Activated naive CD8-positive, alpha-beta T cell treated with anti-CD3 and anti-CD28 coated beads, Interleukin-2, amount 10 ng/mL, durations not matched to agents 7 days and 5 days (primary cell): Measurements from ENCODE around the gene E4F1. TPM values are rescaled to one million over a fixed set of nuclear protein-coding genes. Genes with fewer than 3 reads are reported as not detected.

ENCODE experiments used
- ATAC-seq: fragments of 150-1000 bp; cut with Tn5 transposase; one replicate; pipeline ENCODE4 v1.10.0; 2021; ENCODE audit warnings: low read depth, moderate library complexity
- POLR2A ChIA-PET: fragments of 350-600 bp; sonication (Branson Sonifier 250); formaldehyde crosslinking; loops from one replicate; lab custom pipeline; 2021; ENCODE audit warnings: antibody characterized with exemption; lab: Charles Lee
- DNase-seq: peaks from one replicate; pipeline ENCODE4 v3.0.0; 2021
- H3K27ac Mint-ChIP-seq: one replicate; pipeline ENCODE4 v1.8.0; 2022; ENCODE audit warnings: mild to moderate bottlenecking, mixed read lengths
- H3K27me3 Mint-ChIP-seq: one replicate; pipeline ENCODE4 v1.8.0; 2022; ENCODE audit warnings: mild to moderate bottlenecking, moderate library complexity, mixed read lengths
- H3K36me3 Mint-ChIP-seq: one replicate; pipeline ENCODE4 v1.8.0; 2021; ENCODE audit warnings: mild to moderate bottlenecking, mixed read lengths
- H3K4me1 Mint-ChIP-seq: one replicate; pipeline ENCODE4 v1.8.0; 2021; ENCODE audit warnings: mixed read lengths
- H3K4me3 Mint-ChIP-seq: one replicate; pipeline ENCODE4 v1.8.0; 2022; ENCODE audit warnings: mild to moderate bottlenecking, moderate library complexity, mixed read lengths
- H3K9me3 Mint-ChIP-seq: one replicate; pipeline ENCODE4 v1.8.0; 2021; ENCODE audit warnings: mixed read lengths
- total RNA-seq, 2 experiments: library from RNA; stranded (reverse); gene quantifications; one replicate each; pipeline ENCODE4 v1.2.3, GENCODE V29; 2021

Gene E4F1
- total RNA-seq, 2 experiments from 2014 or later = 34.1 to 34.8 TPM

DNA sequence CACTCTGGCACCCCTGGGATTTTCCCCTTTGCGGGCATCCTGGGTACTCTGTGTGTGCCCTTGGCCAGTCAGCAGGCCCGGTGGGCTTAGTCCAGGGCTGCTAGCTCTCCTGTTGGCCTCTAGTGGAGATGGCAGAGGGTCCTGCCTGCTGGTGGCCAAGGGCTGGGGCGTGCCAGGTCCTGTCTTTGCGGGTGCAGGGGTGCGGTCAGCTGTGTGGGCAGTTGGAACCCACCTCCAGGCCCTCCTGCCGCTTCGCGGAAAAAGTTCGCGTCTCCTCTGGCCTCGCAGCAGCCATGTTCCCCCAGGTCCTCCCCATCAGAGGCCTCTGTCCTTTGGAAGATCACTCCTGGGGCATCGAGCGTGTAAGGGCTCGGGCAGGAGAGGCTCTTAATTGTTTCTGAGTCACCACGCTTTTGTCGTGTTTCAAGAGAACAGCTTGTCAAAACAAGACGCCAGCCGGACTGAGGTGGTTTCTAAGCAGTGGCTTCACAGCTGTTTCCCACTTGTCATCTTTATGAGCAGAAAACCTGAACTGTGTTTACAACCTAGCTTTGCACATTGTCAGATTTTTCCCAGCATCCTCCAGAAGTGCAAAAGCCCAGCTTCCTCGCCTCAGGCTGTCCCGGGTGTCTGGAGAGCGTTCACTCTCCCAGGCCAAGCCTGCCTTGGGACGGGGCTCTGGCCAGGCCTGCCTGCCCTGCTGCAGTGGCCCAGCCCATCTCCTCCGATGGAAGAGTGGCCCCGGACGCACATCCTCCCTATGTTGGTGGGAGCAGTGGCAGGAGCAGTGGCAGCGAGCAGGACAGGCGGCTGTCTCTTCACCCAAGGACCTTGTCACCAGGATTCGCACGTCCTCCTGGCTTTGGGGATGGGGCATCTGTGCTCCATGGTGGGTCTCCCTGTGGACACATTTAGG is 7.9 kb downstream of the E4F1 start:
- ATAC-seq (no peak), DNase-seq (no peak)
- peaks cover 4% of the 10 kb centered on the region for H3K4me1 Mint-ChIP-seq
- peaks cover 6% of the 10 kb centered on the region for H3K36me3 Mint-ChIP-seq
- no peaks in the 10 kb centered on the region for H3K27me3 Mint-ChIP-seq
- POLR2A ChIA-PET = interaction anchor here (0.8 to 1.5 kb wide), 2 partner anchors 8 to 26 kb away, joined by 3 read pairs; partner anchors contain the start of gene MLST8
- no peak overlapping the region for H3K4me3 Mint-ChIP-seq
- H3K27ac Mint-ChIP-seq = no peak overlapping the region
- H3K9me3 Mint-ChIP-seq = no peaks in the 10 kb centered on the region

DNA sequence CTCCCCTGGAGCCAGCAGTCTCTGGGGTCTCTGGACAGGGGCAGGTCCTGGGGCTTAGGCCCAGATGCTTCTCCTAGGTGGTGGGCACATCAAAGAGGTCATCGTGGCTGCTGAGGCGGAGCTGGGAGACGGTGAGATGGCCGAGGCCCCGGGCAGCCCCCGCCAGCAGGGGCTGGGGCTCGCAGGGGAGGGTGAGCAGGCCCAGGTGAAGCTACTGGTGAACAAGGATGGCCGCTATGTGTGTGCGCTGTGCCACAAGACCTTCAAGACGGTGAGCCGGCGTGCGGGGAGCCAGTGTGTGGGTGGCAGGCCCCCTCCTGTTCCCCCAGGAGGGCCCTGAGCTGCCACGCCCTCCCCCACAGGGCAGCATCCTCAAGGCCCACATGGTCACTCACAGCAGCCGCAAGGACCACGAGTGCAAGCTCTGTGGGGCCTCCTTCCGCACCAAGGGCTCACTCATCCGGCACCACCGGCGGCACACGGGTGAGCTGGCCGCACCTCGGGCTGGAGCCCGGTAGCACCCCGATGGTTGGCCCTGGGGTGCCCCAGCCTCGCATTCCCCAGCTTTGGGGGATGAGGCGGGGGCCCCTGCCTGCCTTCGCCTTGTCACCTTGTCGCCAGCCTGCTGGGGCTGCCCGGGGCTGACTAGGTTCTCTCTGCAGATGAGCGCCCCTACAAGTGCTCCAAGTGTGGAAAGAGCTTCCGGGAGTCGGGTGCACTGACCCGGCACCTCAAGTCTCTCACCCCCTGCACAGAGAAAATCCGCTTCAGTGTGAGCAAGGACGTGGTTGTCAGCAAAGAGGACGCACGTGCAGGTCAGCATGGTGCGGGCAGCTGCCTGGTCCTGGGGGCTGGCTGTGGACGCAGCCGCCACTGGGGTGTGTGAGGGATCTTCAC is 9.0 kb downstream of the E4F1 start:
- Mint-ChIP-seq H3K27ac (no peak overlapping the region), H3K4me1 (no peaks in the 10 kb centered on the region), H3K9me3 (no peaks in the 10 kb centered on the region), H3K4me3 (no peak overlapping the region), H3K27me3 (no peaks in the 10 kb centered on the region), H3K36me3 (peaks cover 6% of the 10 kb centered on the region)
- ATAC-seq (no peak), DNase-seq (no peak)
- POLR2A ChIA-PET = interaction anchor here (0.5 kb wide), 1 partner anchor 37 kb away, joined by 3 read pairs; no protein-coding TSS in a partner anchor

DNA sequence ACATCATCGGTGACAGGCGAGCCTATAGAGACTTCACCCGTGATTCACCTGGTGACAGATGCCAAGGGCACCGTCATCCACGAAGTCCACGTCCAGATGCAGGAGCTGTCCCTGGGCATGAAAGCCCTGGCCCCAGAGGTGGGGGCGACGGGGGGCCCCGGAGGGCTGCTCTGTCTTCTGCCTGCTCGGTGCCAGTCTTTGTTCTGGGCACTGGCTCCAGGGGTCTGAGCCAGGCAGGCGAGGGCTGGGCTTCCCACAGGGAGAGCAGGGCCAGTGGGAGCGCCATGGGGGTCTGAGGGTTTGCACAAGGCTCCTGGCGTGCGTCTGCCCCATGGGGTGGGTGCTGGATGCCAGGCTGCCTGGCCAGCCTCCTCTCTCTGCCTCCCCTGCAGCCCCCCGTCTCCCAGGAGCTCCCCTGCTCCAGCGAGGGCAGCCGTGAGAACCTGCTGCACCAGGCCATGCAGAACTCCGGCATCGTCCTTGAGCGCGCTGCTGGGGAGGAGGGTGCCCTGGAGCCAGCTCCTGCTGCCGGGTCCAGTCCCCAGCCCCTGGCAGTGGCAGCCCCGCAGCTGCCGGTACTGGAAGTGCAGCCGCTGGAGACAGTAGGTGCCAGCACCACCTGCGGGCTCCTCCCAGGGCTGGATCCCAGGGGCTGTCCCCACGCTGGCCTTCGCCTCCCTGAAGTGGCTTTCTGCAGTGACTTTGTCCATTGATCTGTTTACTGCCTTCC is 9.8 kb downstream of the E4F1 start:
- no peaks in the 10 kb centered on the region for H3K4me1 Mint-ChIP-seq
- ATAC-seq = no peak
- POLR2A ChIA-PET = interaction anchor here (0.5 to 0.6 kb wide), 2 partner anchors 17 to 36 kb away, joined by 3 read pairs; no protein-coding TSS in a partner anchor

DNA sequence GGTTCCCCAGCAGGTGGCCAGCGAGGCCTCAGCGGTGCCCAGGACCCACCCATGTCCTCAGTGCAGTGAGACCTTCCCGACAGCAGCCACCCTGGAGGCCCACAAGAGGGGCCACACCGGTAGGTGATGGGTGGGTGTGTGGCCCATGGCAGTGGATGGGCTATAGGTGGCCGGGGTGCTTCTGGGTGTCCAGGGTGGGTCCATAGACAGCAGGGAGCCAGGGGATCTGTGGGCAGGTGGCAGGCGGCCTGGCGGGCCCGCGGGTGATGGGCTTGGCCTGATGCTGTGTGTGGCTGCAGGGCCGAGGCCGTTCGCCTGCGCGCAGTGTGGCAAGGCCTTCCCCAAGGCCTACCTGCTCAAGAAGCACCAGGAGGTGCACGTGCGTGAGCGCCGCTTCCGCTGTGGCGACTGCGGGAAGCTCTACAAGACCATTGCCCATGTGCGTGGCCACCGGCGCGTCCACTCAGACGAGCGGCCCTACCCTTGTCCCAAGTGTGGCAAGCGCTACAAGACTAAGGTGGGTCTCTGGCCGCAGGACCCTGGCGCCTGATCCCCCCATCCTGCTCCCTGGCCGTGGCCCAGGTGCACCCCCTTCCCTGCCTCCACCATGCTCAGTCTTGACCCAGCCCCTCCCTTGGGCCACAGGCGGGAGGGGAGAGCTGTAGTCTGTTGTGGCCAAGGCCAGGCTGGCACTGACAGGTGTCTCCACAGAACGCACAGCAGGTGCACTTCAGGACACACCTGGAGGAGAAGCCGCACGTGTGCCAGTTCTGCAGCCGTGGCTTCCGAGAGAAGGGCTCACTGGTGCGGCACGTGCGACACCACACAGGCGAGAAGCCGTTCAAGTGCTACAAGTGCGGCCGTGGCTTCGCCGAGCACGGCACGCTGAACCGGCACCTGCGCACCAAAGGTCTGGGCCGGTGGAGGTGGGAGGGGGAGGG is 10.8 kb downstream of the E4F1 start:
- Mint-ChIP-seq H3K4me1 (no peaks in the 10 kb centered on the region), H3K27ac (no peak overlapping the region), H3K4me3 (no peak overlapping the region), H3K27me3 (no peaks in the 10 kb centered on the region), H3K9me3 (no peaks in the 10 kb centered on the region), H3K36me3 (peaks cover 6% of the 10 kb centered on the region)
- ATAC-seq (no peak), DNase-seq (no peak)
- POLR2A ChIA-PET = no interaction called here

More for the DNA sequence above, 9.8 kb downstream of the E4F1 start:
- no peaks in the 10 kb centered on the region for H3K27me3 Mint-ChIP-seq
- peaks cover 6% of the 10 kb centered on the region for H3K36me3 Mint-ChIP-seq
- no peak overlapping the region for H3K4me3 Mint-ChIP-seq
- no peak overlapping the region for H3K27ac Mint-ChIP-seq
- H3K9me3 Mint-ChIP-seq = no peaks in the 10 kb centered on the region
- DNase-seq = no peak

GRCh38 chr16:2234813-2235170 is 11.4 kb downstream of the E4F1 start:
- Mint-ChIP-seq H3K27ac (no peak overlapping the region), H3K9me3 (no peaks in the 10 kb centered on the region), H3K36me3 (peaks cover 6% of the 10 kb centered on the region), H3K4me3 (no peak overlapping the region), H3K27me3 (no peaks in the 10 kb centered on the region), H3K4me1 (no peaks in the 10 kb centered on the region)
- DNase-seq (no peak), ATAC-seq (no peak)
- POLR2A ChIA-PET = no interaction called here

GRCh38 chr16:2235234-2235651 is 11.9 kb downstream of the E4F1 start:
- ATAC-seq = no peak
- POLR2A ChIA-PET = no interaction called here
- Mint-ChIP-seq H3K27me3 (no peaks in the 10 kb centered on the region), H3K36me3 (peaks cover 3% of the 10 kb centered on the region), H3K4me1 (no peaks in the 10 kb centered on the region), H3K4me3 (no peak overlapping the region), H3K9me3 (no peaks in the 10 kb centered on the region), H3K27ac (no peak overlapping the region)
- no peak for DNase-seq

- ATAC-seq (no peak), DNase-seq (no peak)
- no peaks in the 10 kb centered on the region for H3K4me1 Mint-ChIP-seq
- POLR2A ChIA-PET = interaction anchor here (0.8 kb wide), 2 partner anchors 12 to 15 kb away, joined by 3 read pairs; partner anchors contain the start of genes E4F1 and ECI1
- no peak overlapping the region for H3K27ac Mint-ChIP-seq
- no peak overlapping the region for H3K4me3 Mint-ChIP-seq
- no peaks in the 10 kb centered on the region for H3K27me3 Mint-ChIP-seq
- no peaks in the 10 kb centered on the region for H3K9me3 Mint-ChIP-seq
- H3K36me3 Mint-ChIP-seq = peaks cover 3% of the 10 kb centered on the region
These were observed 12.4 kb downstream of the E4F1 start for GRCh38 chr16:2235695-2236336.

DNA sequence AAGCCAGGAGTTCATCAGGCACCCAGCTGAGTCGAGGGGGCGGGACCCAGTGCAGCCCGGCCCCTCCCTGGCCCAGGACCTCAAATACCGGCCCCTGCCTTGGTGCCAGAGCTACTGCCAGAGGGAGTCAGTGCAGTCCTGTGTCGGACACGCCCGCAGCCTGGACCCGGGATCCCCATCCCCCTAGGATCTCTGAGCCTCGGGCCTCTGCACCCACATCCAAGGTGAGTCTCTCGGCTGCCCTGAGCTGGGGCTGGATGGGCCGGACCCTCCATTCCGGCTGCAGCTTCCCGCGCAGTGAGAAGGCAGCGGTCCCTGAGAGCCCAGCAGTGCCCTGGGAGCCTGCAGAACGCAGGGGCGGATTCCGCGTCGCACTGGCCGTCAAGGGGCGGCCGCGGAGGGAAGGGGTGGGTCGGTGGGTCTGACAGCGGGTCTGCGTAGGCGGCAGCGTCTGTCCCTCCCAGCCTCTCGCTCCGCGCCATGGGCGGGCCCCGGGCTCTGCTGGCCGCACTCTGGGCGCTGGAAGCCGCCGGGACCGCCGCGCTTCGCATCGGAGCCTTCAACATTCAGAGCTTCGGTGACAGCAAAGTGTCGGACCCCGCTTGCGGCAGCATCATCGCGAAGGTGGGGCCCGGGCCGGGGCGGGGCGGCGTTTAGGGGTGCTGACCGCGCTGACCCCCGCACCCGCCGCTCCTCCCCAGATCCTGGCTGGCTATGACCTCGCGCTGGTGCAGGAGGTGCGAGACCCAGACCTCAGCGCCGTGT is 13.1 kb downstream of the E4F1 start, which contains the start of gene DNASE1L2:
TSS of gene DNASE1L2 (plus strand) at position 108 of the 765 bp plus-strand sequence. CDS start at position 481, 373 bp downstream.
- Mint-ChIP-seq H3K27me3 (no peaks in the 10 kb centered on the region), H3K36me3 (peaks cover 3% of the 10 kb centered on the region), H3K9me3 (no peaks in the 10 kb centered on the region), H3K4me3 (no peak within 1 kb of the TSS), H3K4me1 (no peaks in the 10 kb centered on the region), H3K27ac (no peak within 1 kb of the TSS)
- ATAC-seq (no peak), DNase-seq (no peak)
- POLR2A ChIA-PET = interaction anchor here (0.8 to 0.9 kb wide), 3 partner anchors 13 to 81 kb away, joined by 3 read pairs; partner anchors contain the start of genes E4F1, ECI1 and TRAF7

- no peak for DNase-seq
- POLR2A ChIA-PET = interaction anchor here (0.9 kb wide), 1 partner anchor 82 kb away, joined by 3 read pairs; the partner anchor contains the start of gene TRAF7
- Mint-ChIP-seq H3K27ac (no peak overlapping the region), H3K9me3 (no peaks in the 10 kb centered on the region), H3K4me1 (no peaks in the 10 kb centered on the region), H3K36me3 (peaks cover 2% of the 10 kb centered on the region), H3K27me3 (no peaks in the 10 kb centered on the region), H3K4me3 (no peak overlapping the region)
- ATAC-seq = no peak
These were observed 13.7 kb downstream of the E4F1 start for GRCh38 chr16:2237102-2237482.

DNA sequence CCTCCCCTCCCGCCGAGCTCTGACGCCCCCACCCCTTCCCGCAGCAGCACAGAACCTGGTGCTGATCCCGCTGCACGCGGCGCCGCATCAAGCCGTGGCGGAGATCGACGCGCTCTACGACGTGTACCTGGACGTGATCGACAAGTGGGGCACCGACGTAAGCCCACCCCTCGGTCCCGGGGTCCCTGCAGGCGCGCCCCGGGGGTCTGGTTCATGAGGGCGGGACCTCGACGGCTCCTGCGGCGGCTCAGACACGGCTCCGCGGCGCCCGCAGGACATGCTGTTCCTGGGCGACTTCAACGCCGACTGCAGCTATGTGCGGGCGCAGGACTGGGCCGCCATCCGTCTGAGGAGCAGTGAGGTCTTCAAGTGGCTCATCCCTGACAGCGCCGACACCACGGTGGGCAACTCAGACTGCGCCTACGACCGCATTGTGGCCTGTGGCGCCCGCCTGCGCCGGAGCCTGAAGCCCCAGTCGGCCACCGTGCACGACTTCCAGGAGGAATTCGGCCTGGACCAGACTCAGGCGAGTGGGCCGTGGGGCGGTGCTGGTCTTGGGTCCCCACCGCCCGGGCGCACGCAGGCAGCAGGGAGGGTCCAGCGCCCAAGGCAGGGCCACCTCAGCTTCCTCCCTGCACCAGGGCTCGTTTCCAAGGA is 14.2 kb downstream of the E4F1 start:
- H3K27me3 Mint-ChIP-seq = no peaks in the 10 kb centered on the region
- no peak for ATAC-seq
- peaks cover 2% of the 10 kb centered on the region for H3K36me3 Mint-ChIP-seq
- H3K4me3 Mint-ChIP-seq = no peak overlapping the region
- no peaks in the 10 kb centered on the region for H3K9me3 Mint-ChIP-seq
- POLR2A ChIA-PET = interaction anchor here (1.3 kb wide), 1 partner anchor 32 kb away, joined by 4 read pairs; no protein-coding TSS in a partner anchor
- H3K4me1 Mint-ChIP-seq = no peaks in the 10 kb centered on the region
- no peak for DNase-seq
- no peak overlapping the region for H3K27ac Mint-ChIP-seq
